HG03442 (cell line): ENCODE results near the gene INPP4B.

ENCODE experiments used
- ATAC-seq: cut with Tn5 transposase; IDR thresholded peaks from one replicate; pipeline ENCODE4 v1.9.1; 2021; ENCODE audit warnings: mild to moderate bottlenecking, moderate library complexity; ENCODE audit not compliant: unreplicated experiment

INPP4B gene

DNA sequence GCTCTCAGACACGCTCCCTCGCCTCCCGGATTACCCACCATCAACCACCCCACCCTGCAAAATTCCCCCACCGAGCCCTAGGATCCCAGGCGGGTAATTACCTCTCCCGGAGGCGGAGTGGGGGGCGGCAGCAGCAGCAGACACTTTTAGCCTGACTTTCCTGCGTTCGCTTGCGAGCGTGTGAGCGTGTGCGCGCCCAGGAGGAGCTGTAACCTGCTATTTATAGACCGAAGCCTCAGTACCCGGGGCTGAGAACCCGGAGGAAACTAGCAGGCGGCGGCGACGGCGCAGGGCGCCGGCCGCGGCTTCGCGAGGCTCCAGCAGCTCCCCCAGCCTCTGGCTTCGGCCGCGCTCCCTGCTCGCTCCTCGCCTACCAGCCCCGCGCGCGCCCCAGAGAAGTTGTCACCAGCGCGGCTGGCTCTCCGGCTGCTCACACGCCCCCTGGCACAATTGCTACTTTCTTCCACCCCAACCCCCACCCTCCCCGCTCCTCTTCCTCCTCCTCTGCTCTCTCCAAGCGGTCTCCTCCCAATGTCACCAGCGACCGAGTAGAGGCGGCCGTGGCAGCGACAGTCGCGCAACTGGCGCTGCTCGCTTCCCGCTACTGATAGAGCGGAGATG lies at the start of gene INPP4B:
TSS of gene INPP4B (minus strand) at position 194 of the 621 bp plus-strand sequence.
- ATAC-seq: peak; percentile 40

DNA sequence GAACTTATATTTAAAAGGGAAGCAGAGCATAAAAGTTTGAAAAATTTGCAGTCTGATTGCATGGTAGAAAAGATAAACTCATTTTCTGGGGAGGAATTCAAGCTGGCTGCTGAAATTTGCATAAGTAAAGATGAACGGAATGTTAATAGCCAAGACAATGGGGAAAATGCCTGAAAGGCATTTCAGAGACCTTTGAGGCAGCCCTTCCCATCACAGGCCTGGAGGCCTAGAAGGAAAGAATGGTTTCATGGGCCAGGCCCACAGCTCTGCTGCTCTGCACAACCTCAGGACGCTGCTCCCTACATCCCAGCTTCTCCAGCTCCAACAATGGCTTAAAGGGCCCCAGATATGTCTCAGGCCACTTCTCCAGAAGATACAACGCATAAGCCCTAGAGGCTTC lies 46.9 kb upstream of the INPP4B start:
- no peak for ATAC-seq

DNA sequence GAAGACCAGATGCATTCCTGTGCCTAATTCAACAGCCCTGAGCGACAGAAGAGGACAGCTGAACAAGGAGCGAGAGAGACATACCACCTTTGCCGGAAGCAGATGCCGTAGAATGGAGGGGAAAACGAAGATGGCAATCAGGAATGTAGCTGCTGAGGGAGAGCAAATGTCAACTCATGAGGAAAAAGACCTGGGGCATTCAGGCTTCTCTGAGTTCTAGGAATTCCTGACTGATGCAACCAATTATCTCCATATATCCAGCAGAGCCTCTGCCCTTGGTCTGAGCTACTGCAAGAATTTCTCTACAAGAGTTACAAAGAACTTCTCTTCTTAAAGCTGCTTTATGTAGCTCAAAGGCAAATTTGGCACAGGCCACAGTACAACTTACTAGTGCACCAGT lies 40.5 kb upstream of the INPP4B start:
- no peak for ATAC-seq

DNA sequence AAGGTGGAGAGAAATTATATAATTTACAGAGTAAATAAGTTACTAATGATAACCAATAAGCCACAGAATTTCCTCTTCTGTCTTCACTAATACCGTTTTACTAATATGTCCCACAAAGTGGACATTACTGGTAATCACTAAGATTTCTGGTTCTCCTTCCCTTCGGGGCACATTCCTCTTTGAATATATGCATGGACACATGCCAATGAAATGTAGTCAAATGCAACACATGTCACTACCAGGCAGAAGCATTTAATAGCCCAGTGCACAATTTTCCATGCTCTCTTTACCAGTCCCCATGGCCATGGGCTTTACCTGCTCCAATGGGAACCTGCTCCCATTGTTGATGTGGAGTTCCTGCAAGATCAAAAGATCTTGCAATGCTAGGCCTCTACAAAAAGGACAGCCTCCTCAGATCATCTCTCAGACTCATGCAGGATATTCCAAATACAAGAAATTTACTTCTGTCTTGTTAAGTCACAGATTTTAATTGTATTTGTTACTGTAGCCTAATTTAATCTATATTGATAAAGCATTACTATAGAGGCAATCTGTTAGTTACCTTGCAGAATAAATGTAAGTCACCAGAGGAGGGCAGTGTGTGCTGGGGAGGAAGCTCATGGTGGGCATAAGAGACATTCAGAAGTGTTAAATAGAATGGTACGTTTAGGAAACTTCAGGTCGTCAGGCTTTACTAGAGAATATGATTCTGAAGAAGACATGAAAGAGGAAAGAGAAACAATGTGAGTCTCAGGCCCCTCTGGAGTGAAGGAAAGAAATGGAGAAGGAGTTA lies 37.1 kb upstream of the INPP4B start:
- no peak for ATAC-seq

DNA sequence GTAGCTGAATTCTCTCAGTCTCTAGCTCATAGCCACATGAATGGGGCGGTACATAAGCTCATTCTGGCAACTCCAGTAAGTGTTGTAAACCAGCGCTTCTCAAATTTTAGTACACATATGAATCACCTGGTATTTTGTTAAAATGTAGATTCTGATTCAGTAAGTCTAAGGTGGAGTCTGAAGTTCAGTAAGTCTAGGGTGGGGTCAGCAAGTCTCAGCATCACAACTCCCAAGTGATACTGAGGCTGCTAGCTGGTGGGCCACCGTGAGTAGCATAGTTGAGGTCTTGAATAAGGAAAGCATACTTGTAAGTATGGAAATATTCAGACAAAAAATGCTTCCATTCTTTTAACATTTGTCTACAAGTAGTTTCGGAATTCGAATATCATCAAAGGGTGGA lies 36.1 kb upstream of the INPP4B start:
- ATAC-seq: no peak

DNA sequence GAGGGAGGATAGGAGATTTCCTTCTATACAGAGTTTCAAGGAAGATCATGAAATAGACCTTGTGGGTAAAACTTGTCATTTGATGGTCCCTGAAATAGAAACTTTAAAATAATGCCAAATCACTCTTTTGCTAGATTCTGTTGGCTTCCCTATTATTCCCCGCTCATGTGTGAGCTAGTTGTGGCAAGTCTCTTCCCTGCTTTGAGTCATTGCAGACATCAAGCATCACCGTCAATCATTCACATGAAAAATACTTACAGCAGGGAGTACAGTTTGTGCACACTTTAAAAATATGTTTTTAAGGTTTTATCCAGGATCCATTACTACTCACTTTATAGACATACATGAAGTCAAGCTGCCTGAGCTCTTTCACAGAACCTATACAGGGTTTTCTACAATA lies 35.2 kb upstream of the INPP4B start:
- ATAC-seq: no peak

DNA sequence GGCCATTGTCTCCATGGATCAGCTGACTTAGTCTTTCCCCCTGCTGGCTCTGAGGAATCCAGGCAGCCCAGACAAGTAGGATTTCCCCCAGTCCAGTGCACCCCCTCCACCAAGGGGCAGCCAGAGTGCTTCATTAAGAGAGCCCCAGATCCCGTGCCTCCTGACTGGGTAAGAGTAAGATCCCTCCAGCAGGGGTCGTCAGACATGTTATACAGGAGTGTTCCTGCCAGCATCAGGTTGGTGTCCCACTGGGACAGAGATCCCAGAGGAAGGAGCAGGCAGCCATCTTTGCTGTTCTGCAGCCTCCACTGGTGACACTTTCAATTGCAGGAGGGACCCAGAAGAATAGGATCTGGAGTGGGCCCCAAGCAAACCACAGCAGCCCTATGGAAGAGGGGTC lies 29.0 kb upstream of the INPP4B start:
- ATAC-seq: no peak

DNA sequence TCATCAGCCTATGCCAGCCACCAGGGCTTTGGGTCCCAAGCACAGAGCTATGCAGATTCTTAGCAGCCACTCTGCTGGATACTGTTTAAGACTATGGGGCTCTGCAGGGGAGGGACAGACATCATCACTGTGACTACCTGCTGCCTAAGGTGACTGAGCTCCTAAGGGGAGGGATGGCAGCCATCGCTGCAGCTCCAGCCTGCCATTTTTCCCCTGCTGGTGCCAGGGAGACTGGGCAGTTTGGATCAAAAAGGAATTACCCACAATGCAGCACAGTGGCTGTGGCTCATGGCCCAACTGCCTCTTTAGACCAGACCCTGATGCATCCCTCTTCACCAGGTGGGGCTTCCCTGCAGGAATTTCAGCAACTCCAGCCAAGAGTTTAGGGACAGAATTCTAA lies 28.6 kb upstream of the INPP4B start:
- no peak for ATAC-seq

DNA sequence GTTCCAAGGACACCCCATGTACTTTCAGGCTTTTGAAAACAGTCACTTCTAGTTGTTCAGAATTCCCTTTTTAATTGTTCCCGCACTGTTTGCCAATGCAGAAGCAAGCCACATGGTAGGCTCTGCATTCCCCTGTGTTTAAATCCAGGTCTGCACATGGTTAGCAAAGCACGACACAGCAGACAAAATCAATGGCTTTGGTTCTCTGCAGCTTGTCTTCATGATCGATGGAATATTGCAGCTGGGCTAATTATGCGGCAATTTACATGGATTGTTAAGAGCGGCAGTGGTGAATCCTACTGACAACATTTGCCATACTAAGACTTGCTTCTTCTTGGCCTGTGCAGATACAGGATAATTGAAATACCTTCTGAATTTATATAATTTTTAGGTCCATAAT lies 20.6 kb upstream of the INPP4B start:
- no peak for ATAC-seq

DNA sequence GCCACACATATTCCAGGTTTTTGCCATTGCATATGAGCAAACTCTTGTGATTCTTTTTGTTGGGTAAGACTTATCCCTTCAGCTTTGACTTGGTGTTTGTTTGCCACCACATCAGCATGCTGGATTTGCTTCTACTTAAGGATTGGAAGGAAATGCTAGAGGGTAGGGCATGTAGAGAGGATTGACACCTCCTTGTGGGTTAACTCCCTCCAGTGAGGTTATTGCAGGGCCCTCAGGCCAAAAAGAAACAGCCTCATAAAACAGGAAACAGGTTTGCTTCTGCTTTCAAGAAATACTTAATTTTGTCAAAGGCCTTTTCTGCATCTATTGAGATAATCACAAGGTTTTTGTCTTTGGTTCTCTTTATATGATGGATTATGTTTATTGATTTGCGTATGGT lies 15.2 kb upstream of the INPP4B start:
- ATAC-seq: no peak

DNA sequence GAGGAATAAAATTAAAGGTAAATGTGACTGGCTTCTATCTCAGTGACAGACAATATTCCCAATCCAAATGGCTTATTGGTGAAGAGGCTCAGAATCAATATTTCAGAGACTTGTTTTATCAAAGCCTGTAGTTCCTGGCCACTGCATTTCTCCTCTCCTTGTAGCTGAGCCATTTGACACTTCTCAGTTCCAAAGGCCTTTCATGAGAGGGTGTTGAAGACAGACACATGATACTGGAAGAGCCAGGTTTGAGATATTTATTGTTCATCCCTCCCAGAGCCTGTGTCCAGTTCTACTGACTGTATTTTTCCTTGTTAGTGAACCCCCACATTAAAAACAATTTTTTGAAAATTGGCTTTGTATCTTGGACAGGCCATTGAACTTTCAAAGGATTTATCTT lies 12.9 kb upstream of the INPP4B start:
- no peak for ATAC-seq

DNA sequence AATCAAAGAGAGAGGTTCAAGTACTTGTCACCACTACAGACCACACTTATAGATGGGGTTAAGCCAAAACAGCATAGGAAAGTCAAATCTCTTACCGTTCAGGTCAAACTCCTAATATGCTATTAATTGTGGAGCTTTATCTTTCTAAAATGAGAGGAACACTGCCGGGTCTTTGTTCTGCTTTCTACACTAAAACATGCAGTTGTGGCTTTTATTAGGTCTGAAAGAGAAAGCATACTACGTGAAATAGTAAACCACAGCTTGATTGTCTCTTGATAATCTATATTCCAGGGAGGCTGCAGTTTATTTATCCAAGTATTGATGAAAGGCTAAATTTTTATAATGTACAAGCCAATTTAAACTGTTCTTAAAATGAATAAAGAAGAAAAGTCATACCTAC lies 12.3 kb upstream of the INPP4B start:
- ATAC-seq: no peak

DNA sequence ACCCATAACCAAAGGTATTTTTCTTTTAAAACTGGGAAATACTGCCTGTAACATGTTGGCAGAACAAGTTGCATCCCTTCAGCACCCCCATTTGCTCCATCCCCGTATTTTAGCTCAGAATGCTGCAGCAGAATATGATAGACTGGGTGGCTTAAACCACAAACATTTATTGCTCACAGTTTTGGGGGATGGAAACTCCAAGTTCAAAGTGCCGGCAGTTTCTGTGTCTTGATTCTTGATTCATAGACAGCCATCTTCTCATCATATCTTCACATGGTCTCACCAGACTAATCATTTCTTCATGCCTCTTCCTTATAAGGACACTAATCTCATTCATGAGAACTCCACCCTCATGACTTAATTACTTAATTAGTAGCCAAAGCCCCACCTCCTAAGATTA lies 10.5 kb upstream of the INPP4B start:
- ATAC-seq: no peak

DNA sequence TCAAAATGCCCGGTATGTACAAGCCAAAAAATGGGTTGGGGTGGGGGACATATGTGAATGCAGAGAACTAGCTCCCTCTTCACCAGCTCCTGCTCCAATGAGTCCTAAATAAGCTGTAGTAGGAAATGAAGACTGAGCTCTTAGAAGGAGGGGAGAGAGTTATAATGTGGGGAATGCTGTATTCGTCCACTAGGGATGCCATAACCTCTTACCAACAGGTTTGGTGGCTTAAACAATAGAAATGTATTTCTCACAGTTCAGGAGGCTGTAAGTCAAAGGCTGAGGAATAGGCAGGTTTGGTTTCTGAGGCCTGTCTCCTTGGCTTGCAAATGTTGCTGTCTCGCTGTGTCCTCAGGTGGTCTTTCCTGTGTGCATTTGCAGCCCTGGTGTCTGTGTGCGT lies 4.4 kb upstream of the INPP4B start:
- no peak for ATAC-seq

DNA sequence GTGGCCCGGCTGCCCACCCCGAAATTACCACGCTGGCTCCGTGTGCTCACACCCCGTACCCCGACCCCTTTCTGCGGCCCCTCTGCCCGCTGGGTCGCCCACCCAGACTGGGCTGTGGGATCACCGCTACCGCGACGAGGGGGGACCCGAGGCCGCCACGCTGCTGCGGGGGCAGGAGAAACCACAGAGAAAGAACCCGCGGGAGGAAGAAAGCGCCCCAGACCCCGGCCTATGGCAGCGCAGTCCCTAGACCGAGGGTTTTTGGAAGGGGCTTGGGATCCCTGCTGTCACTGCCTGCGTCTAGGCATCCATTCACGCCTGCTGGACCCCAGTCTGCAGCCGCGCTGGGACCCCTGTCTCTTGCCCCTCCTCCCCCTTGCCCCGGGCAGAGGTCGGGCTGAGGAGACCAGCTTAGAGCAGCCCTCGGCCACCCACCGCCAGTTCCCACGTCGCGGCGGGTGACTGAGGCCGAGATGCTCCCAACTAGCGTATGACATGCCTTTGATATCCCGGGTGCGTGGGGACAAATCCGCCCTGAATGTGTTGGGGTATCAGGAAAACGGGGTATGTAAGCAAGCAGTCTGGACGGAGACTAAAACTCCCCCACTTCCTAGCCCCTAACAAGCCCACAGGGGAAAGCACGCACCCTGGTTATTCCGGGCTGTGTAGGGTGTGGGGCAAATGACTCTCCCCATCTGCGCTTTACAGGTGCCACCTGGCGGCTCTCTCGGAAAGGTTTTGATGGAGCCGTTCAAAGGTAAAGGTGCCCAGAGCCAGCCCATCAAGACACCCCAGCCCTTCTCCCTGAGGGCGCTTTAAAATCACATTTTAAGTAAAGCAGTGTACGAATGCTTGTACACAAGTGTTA lies 862 bp upstream of the INPP4B start:
- ATAC-seq: peak; percentile 66

DNA sequence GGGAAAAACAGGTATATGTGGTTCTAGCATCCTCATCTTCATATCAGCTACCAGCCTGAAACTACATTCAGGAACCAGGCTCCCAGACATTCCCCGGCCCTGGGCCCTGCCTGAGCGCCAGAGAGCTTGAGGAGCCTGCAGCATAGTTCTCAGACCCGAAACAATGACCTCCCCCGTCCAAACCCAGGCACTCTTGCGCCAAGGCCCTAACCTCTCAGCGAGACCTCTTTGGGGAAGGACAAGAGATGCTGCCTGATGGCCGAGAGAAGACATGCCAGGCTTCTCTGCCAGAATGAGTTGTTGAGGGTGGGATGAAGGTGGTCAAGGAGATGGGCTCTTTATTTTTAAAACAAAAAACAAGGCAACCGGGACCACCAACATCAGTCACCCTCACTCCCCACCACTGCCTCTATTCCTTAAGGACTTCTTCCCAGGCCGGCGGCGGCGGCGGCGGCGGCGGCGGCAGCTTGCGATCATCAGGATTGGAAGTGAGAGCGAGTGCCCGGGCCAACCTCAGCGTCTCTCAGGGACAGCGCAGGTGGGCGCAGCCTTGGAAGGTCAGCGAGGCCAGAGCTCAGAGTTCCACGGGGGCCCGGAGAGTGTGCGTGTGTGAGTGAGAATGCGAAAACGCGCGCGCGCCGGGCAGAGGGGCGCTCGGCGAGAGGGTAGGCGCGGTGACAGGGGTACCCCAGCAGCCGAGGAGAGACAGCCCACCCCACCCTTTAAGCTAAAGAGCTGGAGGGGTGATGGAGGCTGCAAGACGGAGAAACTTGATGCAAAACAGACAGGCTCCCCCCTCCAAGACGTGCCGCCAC lies 601 bp downstream of the INPP4B start:
- ATAC-seq: no peak

DNA sequence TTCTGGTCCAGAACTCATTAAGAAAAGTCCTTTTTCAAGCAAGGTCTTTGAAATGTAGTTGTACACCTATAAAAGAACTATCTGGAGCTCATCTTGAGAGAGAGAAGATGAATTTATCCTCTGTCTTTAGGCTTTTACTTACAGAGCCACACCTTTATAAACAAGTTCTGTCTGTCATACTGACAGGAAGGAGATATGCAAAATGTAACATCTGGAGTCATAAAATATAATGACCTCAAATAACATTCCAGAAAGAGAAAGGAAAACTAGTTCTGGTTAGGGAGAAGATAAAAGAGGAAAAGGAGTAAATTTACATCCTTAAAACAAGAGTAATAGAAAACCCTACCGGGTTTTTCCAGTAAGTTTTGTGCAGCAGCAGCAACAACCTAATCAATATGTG lies 1.3 kb downstream of the INPP4B start:
- no peak for ATAC-seq

DNA sequence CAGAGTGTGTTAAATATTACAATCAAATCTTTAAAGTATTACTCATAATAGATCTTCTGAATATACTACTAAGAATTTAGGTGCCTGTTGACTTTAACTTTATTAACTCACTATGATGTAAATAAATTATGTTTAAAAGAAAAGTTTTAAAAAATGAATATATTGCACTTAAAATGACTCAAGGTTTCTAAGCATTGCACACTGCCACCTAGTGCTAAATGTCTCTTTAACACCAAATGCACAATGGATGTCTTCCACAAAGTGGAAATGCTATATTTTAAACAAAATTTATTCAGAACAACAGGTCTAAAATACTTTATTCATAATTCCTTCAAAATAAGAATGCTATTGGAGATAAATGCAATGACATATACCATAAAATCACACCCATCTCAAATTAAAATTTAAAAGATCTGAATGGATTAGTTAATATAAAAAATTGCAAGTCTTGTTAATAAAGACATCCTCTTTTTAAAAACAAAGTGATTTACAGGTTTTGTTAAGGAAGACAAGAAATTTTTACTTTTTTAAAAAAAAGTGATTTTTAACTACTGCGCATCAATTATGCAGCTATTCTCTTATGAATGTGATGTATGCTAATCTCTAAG lies 5.5 kb downstream of the INPP4B start:
- no peak for ATAC-seq

DNA sequence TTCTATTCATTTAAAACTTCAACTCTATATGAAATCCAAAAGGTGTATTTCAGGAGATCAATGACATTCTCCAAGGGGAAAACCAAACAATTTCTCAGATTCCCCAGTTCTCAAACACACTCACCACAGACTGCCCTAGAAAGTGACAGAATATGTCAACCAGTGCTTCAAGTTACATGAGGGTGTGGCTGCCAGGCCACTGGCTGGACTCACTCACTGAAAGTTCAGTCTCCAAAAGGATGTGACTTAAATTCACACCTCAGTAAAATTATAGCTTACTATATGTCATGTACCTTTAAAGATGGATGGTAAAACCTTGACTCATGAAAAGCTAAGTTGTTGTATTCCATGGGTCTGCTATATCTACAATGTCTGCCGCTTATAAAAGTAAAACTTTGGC lies 7.3 kb downstream of the INPP4B start:
- no peak for ATAC-seq

DNA sequence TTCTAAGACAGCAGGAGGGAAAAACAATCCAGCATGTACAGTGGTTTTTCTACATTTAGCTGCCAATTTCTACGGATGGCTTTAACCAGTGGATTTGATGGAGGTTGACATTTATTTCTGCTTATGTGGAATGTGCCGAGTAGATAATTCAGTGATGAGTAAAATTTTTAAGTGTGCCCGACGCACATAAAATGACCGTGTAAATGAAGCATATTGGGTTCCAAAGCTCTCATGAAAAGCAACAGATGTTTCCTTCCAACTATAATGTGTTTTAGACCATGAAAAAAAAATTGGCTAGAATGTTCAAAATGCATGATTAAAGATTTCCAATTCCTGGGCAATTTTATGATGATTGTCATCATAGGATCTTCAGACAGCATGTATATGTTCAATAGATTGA lies 14.1 kb downstream of the INPP4B start:
- no peak for ATAC-seq
